ENCODE measurements around the gene NFIA. TPM values are rescaled to one million over a fixed set of nuclear protein-coding genes. Genes with fewer than 3 reads are reported as not detected.

The NFIA gene
- total and polyA plus RNA-seq, 2 of the 13 experiments (the other 11 are each of a cell fraction or from before 2014, with no cell fraction given): 14.7 to 28.5 TPM

GRCh38 chr1:61447968-61448430, 365.6 kb downstream of the NFIA start:
- BruUV-seq (replicated peaks): no TSS peak

More at GRCh38 chr1:61447968-61448430, 365.6 kb downstream of the NFIA start:
- FAIRE-seq: no peak
- Histone ChIP-seq H3K36me3 (replicated peaks in 1 of 2; ENCODE audit: control insufficient read depth in 1 of 2, insufficient read depth in 2 of 2, low read length in 2 of 2) (peaks cover 2 to 28% of the 10 kb centered on the region in 2 experiments; a peak in 3 of 5 replicates), H3K4me3 (replicated peaks in 1 of 3; ENCODE audit: insufficient read depth in 1 of 3, low read depth in 2 of 3, low read length in 3 of 3) (no peak overlapping the region), H3K4me1 (ENCODE audit: insufficient read depth, low read length) (peaks cover 45% of the 10 kb centered on the region), H2AFZ (ENCODE audit: low read length) (no peak overlapping the region), H3K27me3 (ENCODE audit: control insufficient read depth in 1 of 2, insufficient read depth in 2 of 2, low read length in 2 of 2) (no peaks in the 10 kb centered on the region), H3K27ac (ENCODE audit: extremely low read length, insufficient read depth, low read length) (no peak overlapping the region), H3K4me2 (ENCODE audit: low read depth, low read length) (no peak overlapping the region), H3K9me3 (ENCODE audit: low read length) (no peaks in the 10 kb centered on the region), H3K79me2 (ENCODE audit: insufficient read depth, low read length) (no peaks in the 10 kb centered on the region), H3K9ac (ENCODE audit: insufficient read depth, low read depth, low read length) (no peak overlapping the region), H4K20me1 (ENCODE audit: insufficient read depth, low read length) (peaks cover 18% of the 10 kb centered on the region; the same call in 1 of the 2 replicates)
- intact Hi-C loops (cut with micrococcal nuclease; ENCODE audit: unreplicated experiment): no loop called here
- 96% methylated on average over 7 of the region's 7 CpGs for WGBS (ENCODE audit: low lambda C conversion rate)
- CTCF ChIA-PET (ENCODE audit: low intra/inter-chr PET ratio, low total read pairs): no interaction called here
- in situ Hi-C loops (cut with HindIII; ENCODE audit: extremely low pct_ligation_motif_present, low pct_unique_long_range_greater_than_20kb): no loop called here
- no peak for DNase-seq (ENCODE audit: low spot score)
- POLR2A ChIA-PET: no interaction called here
- ATAC-seq: no peak
- TF ChIP-seq ZKSCAN8 (CRISPR knock-in tag; IDR thresholded peaks at IDR 0.05; ENCODE audit: borderline replicate concordance) (no peak), KAT7 (CRISPR knock-in tag; IDR thresholded peaks at IDR 0.05; ENCODE audit: borderline replicate concordance) (no peak), ZNF530 (CRISPR knock-in tag; IDR thresholded peaks at IDR 0.05; ENCODE audit: low read depth) (no peak), ZBTB37 (CRISPR knock-in tag; IDR thresholded peaks at IDR 0.05) (no peak), E2F2 (CRISPR knock-in tag; IDR thresholded peaks at IDR 0.05; ENCODE audit: borderline replicate concordance) (no peak), ZNF383 (CRISPR knock-in tag; IDR thresholded peaks at IDR 0.05; ENCODE audit: borderline replicate concordance) (no peak)
